Ishikawa (cell line): ENCODE measurements around the gene CERS6.

Experiments used
- CEBPB ChIP-seq: IDR thresholded peaks from 2 replicates; pipeline ENCODE4 v1.6.1; 2012
- CREB1 ChIP-seq: IDR thresholded peaks from 2 replicates; pipeline ENCODE4 v1.6.1; 2012; ENCODE audit warnings: low read depth
- EGR1 ChIP-seq: IDR thresholded peaks from 2 replicates; pipeline ENCODE4 v1.6.1; 2012
- EP300 ChIP-seq: IDR thresholded peaks from 2 replicates; pipeline ENCODE4 v1.6.1; 2012; ENCODE audit warnings: borderline replicate concordance
- FOXM1 ChIP-seq: IDR thresholded peaks from 2 replicates; pipeline ENCODE4 v1.6.1; 2012; ENCODE audit warnings: low read depth, borderline replicate concordance
- NFIC ChIP-seq: IDR thresholded peaks from 2 replicates; pipeline ENCODE4 v1.6.1; 2012
- RAD21 ChIP-seq: IDR thresholded peaks from 2 replicates; pipeline ENCODE4 v1.6.1; 2012; ENCODE audit warnings: low read depth
- TAF1 ChIP-seq: IDR thresholded peaks from 2 replicates; pipeline ENCODE4 v1.6.1; 2012; ENCODE audit warnings: low read depth, mild to moderate bottlenecking
- TCF12 ChIP-seq: IDR thresholded peaks from 2 replicates; pipeline ENCODE4 v1.6.1; 2012; ENCODE audit warnings: low read depth
- TEAD4 ChIP-seq: IDR thresholded peaks from 2 replicates; pipeline ENCODE4 v1.6.1; 2012
- YY1 ChIP-seq: IDR thresholded peaks from 2 replicates; pipeline ENCODE4 v1.6.1; 2012; ENCODE audit warnings: low read depth
- ZBTB7A ChIP-seq: IDR thresholded peaks from 2 replicates; pipeline ENCODE4 v1.6.1; 2012; ENCODE audit warnings: low read depth
- TF ChIP-seq, protein P1 (sequence below): IDR thresholded peaks from 2 replicates; pipeline ENCODE4 v1.6.1; 2012
- TF ChIP-seq, protein P2 (sequence below): IDR thresholded peaks from 2 replicates; pipeline ENCODE4 v1.6.1; 2012; ENCODE audit warnings: low read depth, mild to moderate bottlenecking
- TF ChIP-seq, protein P3 (sequence below): IDR thresholded peaks from 2 replicates; pipeline ENCODE4 v1.6.1; 2012

CERS6 gene

DNA sequence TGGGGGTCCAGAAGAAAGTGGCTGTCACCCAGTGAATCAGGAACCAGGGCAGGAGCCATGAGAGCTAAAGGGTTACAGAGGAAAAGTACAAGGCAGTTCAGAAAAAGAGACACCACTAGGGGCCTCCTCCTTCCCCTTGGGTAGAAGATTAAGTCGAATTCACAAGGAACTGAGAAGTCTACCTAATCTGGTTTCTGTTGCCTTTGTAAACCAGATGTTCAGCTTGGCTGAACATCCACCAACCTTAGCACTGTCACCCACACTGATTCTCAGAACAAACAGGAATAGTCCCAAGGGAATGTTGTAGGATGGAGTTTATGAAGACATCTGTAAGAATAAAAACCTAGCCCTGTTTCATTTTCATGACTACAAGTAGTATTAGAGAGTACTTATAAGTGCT, 256.0 kb downstream of the CERS6 start:
- TF ChIP-seq NFIC = no peak
- no peak for TF ChIP-seq TEAD4
- TF ChIP-seq, protein P1, sequence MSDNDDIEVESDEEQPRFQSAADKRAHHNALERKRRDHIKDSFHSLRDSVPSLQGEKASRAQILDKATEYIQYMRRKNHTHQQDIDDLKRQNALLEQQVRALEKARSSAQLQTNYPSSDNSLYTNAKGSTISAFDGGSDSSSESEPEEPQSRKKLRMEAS = no peak
- no peak for TF ChIP-seq EGR1
- TF ChIP-seq RAD21 = no peak
- TF ChIP-seq CEBPB = no peak
- no peak for TF ChIP-seq CREB1
- TF ChIP-seq FOXM1 = no peak
- TF ChIP-seq TCF12 = no peak
- no peak for TF ChIP-seq EP300
- TF ChIP-seq, protein P2, sequence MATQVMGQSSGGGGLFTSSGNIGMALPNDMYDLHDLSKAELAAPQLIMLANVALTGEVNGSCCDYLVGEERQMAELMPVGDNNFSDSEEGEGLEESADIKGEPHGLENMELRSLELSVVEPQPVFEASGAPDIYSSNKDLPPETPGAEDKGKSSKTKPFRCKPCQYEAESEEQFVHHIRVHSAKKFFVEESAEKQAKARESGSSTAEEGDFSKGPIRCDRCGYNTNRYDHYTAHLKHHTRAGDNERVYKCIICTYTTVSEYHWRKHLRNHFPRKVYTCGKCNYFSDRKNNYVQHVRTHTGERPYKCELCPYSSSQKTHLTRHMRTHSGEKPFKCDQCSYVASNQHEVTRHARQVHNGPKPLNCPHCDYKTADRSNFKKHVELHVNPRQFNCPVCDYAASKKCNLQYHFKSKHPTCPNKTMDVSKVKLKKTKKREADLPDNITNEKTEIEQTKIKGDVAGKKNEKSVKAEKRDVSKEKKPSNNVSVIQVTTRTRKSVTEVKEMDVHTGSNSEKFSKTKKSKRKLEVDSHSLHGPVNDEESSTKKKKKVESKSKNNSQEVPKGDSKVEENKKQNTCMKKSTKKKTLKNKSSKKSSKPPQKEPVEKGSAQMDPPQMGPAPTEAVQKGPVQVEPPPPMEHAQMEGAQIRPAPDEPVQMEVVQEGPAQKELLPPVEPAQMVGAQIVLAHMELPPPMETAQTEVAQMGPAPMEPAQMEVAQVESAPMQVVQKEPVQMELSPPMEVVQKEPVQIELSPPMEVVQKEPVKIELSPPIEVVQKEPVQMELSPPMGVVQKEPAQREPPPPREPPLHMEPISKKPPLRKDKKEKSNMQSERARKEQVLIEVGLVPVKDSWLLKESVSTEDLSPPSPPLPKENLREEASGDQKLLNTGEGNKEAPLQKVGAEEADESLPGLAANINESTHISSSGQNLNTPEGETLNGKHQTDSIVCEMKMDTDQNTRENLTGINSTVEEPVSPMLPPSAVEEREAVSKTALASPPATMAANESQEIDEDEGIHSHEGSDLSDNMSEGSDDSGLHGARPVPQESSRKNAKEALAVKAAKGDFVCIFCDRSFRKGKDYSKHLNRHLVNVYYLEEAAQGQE = no peak
- TF ChIP-seq, protein P3, sequence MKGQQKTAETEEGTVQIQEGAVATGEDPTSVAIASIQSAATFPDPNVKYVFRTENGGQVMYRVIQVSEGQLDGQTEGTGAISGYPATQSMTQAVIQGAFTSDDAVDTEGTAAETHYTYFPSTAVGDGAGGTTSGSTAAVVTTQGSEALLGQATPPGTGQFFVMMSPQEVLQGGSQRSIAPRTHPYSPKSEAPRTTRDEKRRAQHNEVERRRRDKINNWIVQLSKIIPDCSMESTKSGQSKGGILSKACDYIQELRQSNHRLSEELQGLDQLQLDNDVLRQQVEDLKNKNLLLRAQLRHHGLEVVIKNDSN = no peak
- no peak for TF ChIP-seq TAF1
- TF ChIP-seq ZBTB7A = no peak
- no peak for TF ChIP-seq YY1

DNA sequence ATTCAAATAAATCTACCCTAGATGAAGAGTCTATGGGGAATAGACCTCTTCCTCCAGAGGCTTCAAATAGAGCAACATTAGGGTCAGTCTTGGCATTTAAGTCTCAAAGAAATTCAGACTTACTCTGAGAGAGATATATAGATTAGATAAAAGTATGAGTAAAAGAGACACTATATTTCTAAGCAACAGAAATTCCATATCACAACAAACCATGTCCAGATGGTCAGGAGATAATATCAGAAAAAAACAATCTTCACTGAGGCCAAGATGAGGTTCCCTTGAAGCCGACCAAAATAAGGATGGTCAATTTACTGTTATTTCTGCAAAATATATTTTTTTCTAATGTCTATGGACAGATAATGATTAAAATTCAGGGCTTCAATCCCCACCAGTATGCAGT, 257.3 kb downstream of the CERS6 start:
- no peak for TF ChIP-seq CREB1
- TF ChIP-seq EGR1 = no peak
- TF ChIP-seq NFIC = no peak
- TF ChIP-seq TAF1 = no peak
- no peak for TF ChIP-seq ZBTB7A
- no peak for TF ChIP-seq YY1
- TF ChIP-seq, protein P2 = no peak
- TF ChIP-seq EP300 = no peak
- TF ChIP-seq CEBPB = no peak
- TF ChIP-seq, protein P3 = no peak
- TF ChIP-seq FOXM1 = no peak
- no peak for TF ChIP-seq TCF12
- TF ChIP-seq, protein P1 = no peak
- no peak for TF ChIP-seq RAD21
- no peak for TF ChIP-seq TEAD4

DNA sequence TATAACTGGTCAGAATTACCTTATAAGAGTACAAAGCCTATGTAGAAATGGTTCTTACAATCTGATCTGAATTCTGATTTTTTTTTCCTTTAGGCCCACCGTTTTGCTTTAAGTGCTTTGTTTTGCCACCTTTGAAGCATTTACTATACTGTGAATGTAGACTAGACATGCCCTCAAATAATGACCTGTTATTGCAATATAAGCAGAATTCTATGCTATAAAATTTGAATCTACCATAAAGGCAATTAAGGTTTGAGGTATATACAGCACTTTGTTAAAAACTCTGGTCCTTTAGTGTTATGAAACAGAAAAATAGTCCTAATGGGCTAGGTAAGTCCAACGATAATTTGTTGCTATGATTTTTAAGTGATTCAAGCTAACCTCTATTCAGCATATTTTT, 259.8 kb downstream of the CERS6 start:
- TF ChIP-seq RAD21 = no peak
- TF ChIP-seq NFIC = no peak
- TF ChIP-seq, protein P3 = no peak
- TF ChIP-seq ZBTB7A = no peak
- no peak for TF ChIP-seq TCF12
- TF ChIP-seq, protein P1 = no peak
- no peak for TF ChIP-seq EGR1
- TF ChIP-seq CEBPB = no peak
- TF ChIP-seq, protein P2 = no peak
- TF ChIP-seq FOXM1 = no peak
- TF ChIP-seq TEAD4 = no peak

DNA sequence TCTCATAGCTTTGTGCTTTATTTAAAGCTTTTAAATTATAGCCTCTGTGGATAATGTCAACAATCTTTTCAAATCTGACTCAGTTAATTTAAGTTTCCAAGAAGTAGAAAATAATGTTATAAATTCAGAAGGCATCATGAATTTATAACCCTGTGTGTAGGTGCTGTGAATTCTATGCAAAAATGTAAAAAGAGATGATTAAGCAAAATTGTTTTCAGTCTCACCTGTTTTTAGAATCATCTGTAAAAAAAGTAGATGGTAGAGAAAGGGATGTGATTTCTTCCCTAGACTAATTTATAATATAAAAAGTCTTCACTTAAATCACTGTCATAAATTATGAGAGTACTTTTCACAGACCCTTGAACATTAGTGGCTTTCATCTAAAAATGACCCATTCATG, 260.8 kb downstream of the CERS6 start:
- no peak for TF ChIP-seq TEAD4
- no peak for TF ChIP-seq RAD21
- no peak for TF ChIP-seq TAF1
- TF ChIP-seq NFIC = no peak
- TF ChIP-seq, protein P2 = no peak
- TF ChIP-seq EP300 = no peak
- no peak for TF ChIP-seq EGR1
- TF ChIP-seq FOXM1 = no peak
- no peak for TF ChIP-seq CEBPB
- TF ChIP-seq, protein P3 = no peak
- TF ChIP-seq ZBTB7A = no peak
- TF ChIP-seq YY1 = no peak
- no peak for TF ChIP-seq TCF12
- TF ChIP-seq CREB1 = no peak
- TF ChIP-seq, protein P1 = no peak
